COLO668 (cell line): Measurements from ENCODE around the gene ACD.
"Not testable (repeated sequence)": the region's sequence is repeated elsewhere in the genome, so short reads cannot be mapped to it uniquely, and the experiment has no call there.

Experiments used
- DNase-seq: peaks from one replicate; lab custom pipeline; 2025; ENCODE audit not compliant: unreplicated experiment; lab: John Stamatoyannopoulos, UW

ACD gene

DNA sequence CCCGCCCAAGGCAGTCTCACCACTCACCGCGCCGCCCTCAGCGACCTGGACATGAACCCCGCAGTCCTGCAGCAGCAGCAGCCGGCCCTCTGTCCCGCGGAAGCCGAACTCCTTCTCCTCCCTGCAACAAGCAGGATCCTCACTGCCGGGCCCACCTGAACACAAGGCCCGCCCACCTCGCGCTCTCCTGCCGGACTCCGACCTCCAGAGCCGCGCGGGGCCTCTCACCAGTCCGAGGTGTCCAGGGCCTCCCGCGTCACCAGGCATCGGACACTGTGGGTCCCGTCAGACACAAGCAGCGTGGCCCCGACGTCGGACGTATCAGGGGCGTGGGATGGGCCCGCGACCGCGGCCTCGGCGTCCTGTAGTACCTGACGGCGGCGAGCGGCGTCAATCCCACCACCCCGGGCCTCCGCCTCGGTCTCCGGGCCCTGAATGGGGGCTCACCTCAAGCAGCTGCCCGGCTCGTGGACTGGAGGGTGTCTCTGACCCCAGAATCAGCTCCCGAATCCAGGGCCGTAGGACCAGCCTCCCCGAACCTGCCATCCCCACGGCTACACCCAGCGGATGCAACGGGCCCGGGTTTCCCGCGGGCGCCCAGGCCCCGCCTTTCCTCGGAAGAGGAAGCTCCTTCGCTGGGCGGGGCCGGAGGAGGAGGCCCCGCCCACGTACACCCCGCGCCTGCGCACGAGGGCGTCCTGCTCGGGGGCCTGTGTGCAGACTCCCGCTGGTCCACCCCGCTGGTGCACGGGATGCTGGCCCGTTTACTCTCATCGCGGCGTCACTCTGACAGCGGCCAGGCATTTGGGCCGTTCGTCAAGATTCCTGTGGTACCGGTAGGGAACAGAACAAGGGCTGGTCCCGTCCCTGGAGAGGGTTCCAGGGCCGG is at the start of gene ACD:
TSS of gene ACD (minus strand) at position 586 of the 889 bp plus-strand sequence. CDS start at position 546, 40 bp downstream.
- DNase-seq = peak; percentile 95

DNA sequence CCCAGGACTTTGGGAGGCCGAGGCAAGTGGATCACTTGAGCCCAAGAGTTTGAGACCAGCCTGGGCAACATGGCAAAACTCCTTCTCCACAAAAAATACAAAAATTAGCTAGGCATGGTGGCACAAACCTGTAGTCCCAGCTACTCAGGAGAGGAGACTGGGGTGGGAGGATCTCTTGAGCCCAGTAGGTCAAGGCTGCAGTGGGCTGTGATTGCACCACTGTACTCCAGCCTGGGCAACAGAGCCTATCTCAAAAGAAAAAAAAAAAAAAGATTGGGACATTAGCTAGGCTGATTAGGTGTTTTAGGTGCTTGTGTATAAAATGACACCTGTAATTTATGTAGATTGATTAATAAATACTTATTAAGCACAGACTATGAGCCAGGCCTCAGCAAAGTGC is 49.0 kb upstream of the ACD start:
- no peak for DNase-seq

DNA sequence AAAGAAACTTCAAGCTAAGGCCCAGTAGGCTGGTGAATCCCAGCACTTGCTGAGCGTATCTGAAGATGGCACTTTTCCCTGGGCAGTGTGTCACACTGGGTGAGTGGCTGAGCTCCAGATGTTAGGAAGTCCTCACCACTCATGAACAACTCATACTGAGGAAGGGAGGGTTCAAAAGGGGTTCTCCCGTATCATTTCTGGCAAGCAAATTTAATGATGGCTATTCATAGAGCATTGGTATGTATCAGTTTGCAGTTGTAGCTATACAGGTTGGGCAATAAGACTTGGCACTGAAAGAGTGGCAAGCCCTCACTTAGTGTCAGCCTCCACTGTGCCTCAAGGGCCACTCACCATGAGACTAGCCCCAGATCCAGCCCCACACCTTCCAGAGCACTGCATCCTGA is 48.3 kb upstream of the ACD start:
- DNase-seq = no peak

DNA sequence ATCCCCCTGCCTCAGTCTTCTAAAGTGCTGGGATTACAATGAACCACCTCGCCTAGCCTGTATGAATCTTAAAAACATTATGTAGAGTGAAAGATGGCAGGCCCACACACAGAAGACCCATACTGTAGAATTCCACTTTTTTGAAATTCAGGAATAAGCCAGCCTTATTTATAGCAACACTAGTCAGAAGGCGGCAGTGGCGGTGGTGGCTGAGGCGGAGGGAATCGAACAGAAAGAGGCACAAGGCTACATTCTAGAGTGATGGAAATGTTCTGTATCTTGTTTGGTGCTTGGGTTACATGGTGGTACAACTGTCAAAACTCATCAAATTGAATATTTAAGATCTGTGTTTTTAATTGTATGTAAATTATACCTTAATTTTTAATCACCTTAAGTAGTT is 47.7 kb upstream of the ACD start:
- DNase-seq = no peak

DNA sequence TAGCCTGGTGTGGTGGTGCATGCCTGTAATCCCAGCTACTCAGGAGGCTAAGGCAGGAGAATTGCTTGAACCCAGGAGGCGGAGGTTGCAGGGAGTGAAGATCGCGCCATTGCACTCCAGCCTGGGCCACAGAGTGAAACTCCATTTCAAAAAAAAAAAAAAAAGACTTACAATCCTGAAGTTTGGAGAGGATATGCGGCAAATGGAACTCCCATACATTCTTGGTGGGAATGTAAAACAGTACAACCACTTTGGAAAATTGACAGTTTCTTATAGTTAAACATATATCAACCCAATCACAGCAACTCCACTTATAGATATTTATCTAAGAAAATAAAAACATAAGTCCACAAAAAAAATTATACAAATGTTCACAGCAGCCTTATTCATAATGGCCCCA is 47.1 kb upstream of the ACD start:
- DNase-seq = no peak

DNA sequence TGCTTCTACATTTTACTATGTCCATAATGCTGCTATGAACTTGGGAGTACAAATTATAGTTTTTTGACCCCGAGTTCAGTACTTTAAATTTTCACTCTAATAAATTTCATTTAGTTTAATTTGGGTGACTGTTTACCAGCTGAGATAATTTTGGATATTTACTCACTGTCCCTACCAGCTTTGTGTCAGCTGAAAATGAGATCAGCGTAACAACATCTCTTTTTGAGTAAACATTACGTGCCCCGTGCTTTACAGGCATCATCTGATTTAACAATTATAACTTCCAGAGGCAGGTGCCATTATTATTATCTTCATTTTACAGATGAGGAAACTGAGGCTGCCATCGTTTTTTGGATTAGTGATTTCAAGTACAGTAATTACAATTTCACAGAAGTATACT is 44.0 kb upstream of the ACD start:
- DNase-seq = no peak

DNA sequence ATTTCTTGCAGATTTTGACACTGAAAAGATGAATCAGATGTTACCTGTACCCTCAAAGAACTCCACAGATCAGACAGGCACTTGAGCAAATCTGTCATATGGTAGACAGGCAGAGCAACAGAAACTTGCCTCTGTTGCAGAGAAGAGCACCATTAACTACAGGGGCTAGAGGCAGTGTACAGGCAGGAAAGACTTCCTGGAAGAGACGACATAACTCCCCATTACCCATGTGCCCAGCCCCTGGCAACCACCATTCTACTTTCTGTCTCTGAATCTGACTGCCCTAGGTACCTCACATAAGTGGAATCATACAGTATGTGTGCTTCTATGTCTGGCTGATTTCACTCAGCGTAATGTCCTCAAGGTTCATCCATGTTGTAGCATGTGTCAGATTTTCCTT is 43.6 kb upstream of the ACD start:
- DNase-seq = no peak

DNA sequence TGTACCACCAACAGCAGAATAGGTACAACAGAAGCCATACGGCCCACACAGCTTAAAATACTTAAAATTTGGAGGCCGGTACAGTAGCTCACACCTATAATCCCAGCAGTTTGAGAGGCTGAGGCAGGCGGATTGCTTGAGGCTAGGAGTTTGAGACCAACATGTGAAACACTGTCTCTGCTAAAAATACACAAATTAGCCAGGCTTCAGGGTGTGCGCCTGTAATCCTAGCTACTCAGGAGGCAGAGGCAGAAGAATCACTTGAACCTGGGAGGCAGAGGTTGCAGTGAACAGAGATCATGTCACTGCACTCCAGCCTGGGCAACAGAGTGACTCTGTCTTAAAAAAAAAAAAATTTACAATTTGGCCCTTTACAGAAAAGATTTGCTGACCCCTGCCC is 42.1 kb upstream of the ACD start:
- no peak for DNase-seq

DNA sequence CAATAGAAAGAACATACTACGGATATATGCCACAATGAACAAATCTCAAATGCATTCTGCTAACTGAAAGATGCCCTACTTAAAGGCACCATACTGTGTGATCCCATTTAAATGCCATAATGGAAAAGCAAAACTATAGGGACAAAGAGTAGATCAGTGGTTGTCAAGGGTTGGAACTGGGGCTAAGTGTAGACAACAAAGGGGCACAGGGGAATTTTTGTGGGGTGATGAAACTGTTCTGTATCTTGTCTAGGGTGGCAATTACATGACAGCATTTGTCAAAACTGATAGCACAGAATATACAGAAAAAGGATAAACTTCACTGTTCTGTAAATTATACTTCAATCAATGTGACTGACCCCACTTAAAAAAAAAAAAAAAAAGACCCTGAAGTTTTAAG is 41.4 kb upstream of the ACD start:
- no peak for DNase-seq

DNA sequence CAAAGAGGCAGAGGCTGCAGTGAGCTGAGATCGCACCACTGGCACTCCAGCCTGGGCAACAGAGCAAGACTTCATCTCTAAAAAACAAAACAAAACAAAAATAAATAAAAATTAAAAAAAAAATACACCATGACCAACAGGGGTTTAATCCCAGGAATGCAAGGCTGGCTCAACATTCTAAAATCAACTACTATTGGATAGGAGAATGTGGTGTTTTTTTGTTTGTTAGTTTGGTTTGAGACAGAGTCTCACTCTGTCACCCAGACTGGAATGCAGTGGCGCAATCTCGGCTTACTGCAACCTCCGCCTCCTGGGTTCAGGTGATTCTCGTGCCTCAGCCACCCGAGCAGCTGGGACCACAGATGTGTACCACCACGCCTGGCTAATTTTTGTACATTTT is 39.2 kb upstream of the ACD start:
- no peak for DNase-seq

DNA sequence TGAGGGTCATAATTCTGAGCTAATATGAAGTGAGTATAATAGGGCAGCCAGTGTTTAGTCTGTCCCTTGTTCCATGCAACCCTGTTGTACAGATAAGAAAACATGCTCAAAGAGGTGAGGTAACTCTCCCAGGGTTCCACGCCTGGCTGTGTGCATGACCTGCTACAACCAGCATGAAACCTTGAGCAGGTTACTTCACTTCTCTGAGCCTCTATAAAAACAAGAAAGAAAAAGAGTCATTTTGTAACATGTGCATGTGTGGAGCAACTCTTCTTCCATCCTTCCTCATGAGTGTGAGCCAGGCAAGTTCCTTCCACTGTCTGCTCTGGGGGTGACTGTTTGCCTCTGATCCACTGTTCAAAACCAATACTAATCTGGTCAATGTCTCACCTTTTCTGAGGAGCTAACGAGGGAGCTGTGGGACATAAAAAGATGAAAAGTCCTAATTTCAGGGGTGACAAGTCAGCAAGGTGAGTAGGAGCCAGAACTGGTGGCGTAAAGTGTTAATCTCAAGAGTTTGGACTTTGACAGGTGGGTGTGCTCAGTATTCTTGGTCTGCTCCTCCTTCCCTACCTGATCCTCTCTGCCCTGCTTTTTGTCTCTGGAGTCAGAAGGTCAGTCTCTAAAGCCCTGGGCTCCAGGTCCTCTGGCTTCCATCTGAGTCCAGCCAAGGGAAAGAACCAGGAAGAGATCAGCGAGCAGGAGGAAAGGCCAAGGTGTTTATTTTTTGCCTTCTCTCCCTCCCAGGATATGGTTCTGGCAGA is 37.5 kb upstream of the ACD start:
- DNase-seq = no peak

DNA sequence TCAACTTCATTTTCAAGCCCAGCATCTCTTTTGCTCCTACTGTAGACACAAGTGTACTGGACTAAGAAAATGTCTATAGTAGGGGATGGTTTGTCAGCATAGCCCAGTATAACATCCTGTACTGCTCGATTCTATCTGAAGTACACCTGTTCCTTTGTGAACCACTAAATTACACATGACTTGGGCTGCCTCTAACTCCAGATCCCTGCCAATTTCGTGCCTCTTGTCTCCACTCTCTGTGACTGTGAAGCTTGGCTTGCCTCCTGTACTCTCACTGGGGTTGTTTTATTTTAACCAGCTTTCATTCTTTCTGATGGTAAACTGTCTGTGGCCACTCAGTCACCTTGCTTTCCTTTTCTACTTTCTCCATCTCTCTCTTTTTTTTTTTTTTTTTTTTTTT is 34.6 kb upstream of the ACD start:
- DNase-seq = no peak

DNA sequence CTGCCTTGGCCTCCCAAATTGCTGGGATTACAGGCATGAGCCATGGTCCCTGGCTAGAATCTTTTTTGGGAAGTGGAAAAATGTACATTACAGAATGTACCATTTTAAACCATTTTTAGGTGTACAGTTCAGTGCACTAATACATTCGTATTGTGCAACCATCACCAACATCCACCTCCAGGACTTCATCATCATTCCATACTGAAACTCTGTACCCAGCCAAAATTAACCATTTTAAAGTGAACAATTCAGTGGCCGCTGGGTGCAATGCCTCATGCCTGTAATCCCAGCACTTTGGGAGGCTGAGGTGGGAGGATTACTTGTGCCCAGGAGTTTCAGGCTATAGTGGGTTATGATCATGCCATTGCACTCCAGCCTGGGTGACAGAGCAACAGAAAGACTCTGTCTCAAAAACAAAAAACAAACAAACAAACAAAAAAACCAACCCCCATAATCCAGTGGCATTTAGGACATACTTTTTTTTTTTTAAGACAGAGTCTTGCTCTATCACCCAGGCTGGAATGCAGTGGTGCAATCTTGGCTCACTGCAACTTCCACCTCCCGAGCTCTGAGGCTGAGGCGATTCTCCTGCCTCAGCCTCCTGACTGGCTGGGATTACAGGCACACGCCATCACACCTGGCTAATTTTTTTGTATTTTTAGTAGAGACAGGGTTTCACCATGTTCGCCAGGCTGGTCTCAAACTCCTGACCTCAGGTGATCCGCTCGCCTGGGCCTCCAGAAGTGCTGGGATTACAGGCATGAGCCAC is 33.6 kb upstream of the ACD start:
- DNase-seq = not testable (repeated sequence)

DNA sequence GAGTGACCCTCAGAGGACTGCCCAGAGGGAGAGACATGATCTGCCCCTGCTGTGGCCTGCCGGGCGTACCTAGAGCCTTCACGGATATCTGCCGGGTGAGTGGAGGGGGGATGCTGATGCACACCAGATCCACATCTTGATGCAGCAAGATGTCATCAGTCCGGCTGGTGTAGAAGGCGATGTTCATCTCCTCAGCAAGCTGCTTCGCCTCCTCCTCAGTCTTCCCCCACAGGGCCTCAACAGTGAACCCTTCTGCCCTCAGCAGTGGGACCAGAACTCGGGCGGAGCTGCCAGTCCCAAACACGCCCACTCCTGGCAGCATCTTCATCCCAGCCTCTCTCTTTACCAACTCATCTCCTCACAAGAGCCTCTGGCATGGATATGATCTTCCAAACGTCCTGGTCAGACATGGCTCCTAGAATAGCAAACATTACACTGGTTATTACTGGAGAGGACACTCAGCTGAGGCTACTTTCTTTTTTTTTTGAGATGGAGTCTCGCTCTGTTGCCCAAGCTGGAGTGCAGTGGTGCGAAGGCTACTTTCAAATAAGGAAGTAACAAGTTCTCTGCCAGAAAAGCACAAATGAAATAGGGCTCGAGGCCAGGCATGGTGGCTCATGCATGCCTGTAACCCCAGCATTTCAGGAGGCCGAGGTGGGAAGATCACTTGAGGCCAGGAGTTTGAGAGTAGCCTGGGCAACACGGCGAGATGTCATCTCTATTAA is 25.5 kb upstream of the ACD start:
- no peak for DNase-seq

DNA sequence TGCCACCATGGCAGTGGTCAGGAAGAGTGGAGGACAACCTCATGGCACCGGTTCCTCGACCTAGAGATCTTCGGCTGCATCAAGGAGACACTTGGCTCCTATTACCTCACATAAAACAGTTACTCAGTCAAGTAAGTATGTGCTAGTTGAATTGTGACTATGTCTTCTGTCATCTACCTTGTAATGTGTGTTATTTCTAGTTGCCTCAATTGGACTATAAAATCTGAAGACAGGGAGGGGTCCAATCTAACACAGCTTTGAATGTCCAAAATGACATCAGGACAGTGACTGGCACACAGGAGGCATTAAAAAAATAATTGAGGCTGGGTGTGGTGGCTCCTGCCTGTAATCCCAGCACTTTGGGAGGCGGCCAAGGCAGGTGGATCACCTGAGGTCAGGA is 23.7 kb upstream of the ACD start:
- no peak for DNase-seq

DNA sequence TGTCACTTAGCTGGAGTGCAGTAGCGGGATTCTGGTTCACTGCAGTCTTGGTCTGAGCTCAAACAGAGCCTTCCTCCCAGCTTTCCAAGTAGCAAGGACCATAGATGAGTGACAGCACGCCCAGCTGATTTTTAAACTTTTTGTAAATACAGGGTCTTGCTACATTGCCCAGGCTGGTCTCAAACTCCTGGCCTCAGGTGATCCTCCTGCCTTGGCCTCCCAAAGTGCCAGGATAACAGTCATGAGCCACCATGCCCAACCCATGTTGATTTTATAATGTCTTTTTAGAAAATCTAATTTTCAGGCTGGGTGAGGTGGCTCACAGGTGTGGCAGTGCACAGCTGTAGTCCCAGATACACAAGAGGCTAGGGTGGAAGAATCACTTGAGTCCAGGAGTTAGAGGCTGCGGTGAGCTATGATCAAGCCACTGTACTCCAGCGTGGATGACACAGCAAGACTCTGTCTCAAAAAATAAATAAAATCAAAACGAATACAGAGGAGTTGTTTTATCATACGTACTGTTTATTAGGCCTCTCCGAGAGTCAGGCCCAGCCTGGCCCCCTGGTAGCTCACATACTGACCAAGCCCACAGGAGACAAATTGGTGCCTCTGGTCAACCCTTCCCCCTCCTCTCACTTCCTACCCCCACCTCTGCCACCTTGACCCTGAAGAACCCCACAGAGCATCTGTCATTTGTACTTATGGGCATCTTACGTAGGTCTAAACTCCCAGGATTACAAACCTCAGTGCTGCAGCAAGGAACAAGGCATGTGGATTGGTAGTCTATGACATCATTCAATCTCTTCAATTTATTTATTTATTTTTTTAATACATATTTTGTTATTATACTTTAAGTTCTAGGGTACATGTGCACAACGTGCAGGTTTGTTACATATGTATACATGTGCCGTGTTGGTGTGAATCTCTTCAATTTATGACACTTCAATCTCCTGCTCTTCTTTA is 20.2 kb upstream of the ACD start:
- no peak for DNase-seq

DNA sequence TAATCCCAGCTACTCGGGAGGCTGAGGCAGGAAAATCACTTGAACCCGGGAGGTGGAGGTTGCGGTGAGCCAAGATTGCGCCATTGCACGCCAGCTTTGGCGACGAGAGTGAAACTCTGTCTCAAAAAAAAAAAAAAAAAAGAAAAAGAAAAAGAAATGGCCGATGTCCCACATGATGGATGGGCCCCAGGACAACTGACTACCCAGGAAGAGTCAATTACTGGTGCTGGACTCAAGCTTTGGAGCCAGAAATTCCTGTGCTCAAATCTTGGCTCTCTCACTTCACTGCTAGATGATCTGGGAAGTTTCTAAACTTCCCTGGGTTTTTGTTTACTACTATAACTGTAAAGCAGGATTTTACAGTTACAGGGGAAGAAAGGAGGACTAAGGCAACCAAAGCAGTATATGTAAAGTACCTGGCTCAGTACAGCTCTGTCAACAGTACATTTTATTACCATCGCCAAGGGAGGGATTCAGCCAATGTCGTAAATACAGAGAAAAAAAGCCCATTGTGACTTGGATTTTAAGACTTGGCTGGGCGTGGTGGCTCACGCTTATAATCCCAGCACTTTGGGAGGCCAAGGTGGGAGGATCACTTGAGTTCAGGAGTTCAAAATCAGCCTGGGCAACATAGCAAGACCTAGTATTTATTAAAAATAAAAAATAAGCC is 18.4 kb upstream of the ACD start:
- DNase-seq = no peak

DNA sequence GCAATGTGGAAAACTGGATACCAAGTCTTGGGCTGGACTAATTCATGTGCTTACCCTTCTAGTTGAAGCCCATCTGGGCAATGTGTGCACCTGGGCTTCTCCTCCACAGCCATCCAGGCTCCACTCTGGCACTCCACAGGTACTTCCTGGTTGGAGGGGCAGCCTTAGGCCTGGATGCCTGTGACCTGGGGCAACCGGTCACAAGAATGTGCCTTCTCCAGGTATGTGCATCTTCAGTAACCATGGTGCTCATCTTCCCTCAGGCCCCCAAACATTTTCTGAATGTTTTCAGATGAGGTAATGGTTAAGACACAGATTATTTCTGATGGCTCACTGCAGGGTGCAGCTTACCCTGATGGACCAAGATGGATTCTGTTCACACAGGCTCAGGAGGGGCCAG is 17.7 kb upstream of the ACD start:
- no peak for DNase-seq

DNA sequence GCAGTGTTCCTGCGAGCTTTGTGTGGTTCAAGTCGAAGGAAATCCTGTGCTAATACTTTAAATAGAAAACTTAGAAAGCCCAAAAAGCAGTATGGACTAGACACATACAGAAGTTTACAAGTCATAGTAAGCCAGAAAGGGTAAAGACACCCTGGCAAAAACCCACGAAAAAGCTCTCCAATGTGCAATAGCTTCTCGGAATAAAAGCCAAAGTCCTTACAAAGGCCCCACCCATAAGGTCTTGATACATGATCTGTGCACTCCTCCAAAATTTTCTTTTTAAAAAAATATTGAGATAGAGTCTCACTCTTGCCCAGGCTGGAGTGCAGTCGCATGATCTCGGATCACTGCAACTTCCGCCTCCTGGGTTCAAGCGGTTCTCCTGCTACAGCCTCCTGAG is 16.9 kb upstream of the ACD start:
- no peak for DNase-seq
